ENCODE results near the gene CFAP74.
"Not testable (repeated sequence)": the region's sequence is repeated elsewhere in the genome, so short reads cannot be mapped to it uniquely, and the experiment has no call there.

The CFAP74 gene

GRCh38 chr1:1987142-1987510, 16.5 kb downstream of the CFAP74 start:
- no peak for DNase-seq (ENCODE audit: extremely low read depth in 1 of 2, low read depth in 1 of 2)

- no peak for DNase-seq (ENCODE audit: extremely low read depth in 1 of 2, low read depth in 1 of 2)
Measured at GRCh38 chr1:1986451-1987141, 17.0 kb downstream of the CFAP74 start.

- DNase-seq (ENCODE audit: extremely low read depth in 1 of 2, low read depth in 1 of 2) = no peak
Measured at GRCh38 chr1:1985375-1986050, 18.1 kb downstream of the CFAP74 start.

- DNase-seq (ENCODE audit: extremely low read depth in 1 of 2, low read depth in 1 of 2) = no peak
Measured at GRCh38 chr1:1984560-1985070, 19.0 kb downstream of the CFAP74 start.

DNA sequence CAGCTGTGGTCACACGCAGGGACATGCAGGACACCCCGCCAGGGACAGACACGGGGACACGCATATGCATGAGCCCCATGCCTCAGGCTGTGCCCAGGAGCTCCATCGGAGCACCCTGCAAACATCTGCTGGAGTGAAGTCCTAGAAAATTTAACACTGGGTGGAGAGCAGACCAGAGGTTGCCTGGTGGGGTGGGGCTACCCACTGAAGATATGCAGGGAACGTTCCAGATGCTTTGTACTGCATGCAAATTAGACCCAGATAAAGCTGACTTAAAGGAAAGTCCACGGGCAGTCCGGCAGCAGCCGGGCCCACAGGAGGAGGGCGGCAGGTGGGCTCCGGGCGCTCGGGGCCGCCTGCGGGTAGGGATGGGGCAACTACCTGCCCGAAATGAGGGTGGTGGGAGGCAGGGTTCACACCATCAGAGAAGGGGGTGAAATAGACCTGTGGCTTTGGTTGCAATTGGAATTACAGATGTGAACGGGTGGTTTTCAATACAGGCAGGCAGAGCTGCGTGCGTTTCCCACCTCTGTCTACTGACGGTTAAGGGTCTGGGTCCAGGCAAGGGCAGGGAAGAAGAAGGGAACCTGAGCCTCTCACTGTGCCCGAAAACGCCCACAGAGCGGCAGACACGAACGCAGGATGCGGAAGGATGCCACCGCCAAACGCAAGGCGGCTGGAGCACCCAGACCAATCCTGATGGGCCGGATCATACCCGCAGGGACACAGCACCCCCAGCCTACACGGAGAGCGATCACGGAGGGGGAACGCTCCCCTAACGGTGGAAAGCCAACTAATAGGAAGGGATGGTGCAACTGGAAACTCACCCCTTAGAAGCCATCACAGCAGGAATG, 21.0 kb downstream of the CFAP74 start:
- DNase-seq (ENCODE audit: extremely low read depth in 1 of 2, low read depth in 1 of 2) = no peak

DNA sequence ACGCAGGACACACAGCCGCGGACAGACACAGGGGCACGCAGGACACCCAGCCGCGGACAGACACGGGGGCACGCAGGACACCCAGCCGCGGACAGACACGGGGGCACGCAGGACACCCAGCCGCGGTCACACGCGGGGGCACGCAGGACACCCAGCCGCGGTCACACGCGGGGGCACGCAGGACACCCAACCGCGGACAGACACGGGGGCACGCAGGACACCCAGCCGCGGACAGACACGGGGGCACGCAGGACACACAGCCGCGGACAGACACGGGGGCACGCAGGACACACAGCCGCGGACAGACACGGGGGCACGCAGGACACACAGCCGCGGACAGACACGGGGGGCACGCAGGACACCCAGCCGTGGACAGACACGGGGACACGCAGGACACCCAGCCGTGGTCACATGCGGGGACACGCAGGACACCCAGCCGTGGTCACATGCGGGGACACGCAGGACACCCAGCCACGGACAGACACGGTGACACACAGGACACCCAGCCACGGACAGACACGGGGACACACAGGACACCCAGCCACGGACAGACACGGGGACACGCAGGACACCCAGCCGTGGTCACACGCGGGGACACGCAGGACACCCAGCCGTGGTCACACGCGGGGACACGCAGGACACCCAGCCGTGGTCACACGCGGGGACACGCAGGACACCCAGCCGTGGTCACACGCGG, 21.8 kb downstream of the CFAP74 start:
- not testable (repeated sequence) for DNase-seq (ENCODE audit: extremely low read depth in 1 of 2, low read depth in 1 of 2)

- no peak for DNase-seq (ENCODE audit: extremely low read depth in 1 of 2, low read depth in 1 of 2)
Measured at GRCh38 chr1:1981142-1981500, 22.5 kb downstream of the CFAP74 start.

DNA sequence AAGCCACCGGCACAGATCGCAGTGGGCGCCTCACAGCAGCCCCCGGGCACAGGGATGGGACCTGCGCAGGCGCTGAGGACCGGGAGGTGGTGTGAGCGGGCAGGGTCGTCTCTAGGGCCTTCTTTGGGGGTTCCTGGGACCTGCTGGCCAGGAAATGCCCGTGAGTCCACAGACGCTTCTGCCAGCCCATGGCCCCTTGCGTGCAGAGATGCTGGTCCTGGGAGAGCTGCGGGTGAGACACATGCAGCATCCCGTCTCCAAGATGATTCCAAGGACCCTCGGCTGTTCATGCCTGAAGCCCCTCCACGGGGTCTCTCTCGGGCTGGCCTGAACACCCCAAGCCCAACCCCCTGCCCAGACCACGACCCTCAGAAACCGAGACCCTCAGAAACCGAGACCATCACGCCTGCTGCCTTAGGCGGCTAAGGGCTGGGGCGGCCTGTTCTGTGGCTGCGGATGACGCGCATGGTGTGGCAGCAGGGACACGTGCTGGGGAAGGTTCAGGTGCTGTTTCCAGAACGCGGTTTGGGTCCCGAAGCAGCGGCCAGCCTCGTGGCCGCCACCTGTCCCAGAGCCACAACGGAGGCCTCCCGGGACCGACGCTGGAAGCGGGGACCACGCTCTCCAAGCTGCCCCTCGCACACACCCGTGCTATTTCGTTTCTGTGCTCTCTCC, 23.0 kb downstream of the CFAP74 start:
- DNase-seq (ENCODE audit: extremely low read depth in 1 of 2, low read depth in 1 of 2) = no peak

- no peak for DNase-seq (ENCODE audit: extremely low read depth in 1 of 2, low read depth in 1 of 2)
Measured at GRCh38 chr1:1979482-1980165, 24.0 kb downstream of the CFAP74 start.

GRCh38 chr1:1978690-1979481, 24.7 kb downstream of the CFAP74 start:
- not testable (repeated sequence) for DNase-seq (ENCODE audit: extremely low read depth in 1 of 2, low read depth in 1 of 2)

DNA sequence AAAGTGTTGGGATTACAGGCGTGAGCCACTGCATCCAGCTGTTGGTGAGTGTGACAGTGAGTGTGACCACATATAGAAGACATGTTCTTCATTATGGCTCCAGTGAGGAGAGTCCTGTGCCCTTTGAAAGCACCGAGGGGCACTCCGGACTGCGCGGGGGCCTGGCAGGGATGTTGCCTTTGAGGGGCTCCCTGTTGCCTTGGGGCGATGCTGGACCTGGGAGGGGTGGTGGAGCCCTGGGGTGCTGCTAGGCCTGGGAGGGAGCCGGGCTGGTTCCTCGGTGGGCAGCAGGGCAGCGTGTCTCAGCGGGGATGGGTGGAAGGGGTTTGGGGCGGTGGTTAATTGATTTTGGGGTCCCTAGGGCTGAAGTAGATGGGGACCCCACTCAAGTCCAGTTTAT, 25.5 kb downstream of the CFAP74 start:
- DNase-seq (ENCODE audit: extremely low read depth in 1 of 2, low read depth in 1 of 2) = no peak

- DNase-seq (ENCODE audit: extremely low read depth in 1 of 2, low read depth in 1 of 2) = no peak
Measured at GRCh38 chr1:1976031-1976430, 27.6 kb downstream of the CFAP74 start.

DNA sequence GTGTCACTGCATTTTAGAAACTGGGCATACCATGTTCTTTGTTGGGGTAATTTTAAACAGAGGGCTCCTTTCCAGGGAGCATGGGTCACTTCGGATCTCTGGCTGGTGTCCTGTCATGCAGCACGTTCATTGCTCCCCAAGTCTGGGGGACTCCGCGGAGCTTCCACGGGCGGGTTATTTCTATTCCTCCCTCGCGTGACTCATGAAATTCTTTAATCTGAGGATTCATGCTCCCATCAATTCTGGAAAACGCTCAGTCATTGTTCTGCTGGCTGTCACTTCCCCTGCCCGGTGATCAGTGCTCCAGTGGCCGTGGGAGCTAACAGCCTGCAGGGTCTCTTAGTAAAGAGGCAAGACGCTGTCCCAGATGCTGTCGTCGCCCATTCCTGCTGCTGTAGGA, 28.1 kb downstream of the CFAP74 start:
- DNase-seq (ENCODE audit: extremely low read depth in 1 of 2, low read depth in 1 of 2) = no peak

DNA sequence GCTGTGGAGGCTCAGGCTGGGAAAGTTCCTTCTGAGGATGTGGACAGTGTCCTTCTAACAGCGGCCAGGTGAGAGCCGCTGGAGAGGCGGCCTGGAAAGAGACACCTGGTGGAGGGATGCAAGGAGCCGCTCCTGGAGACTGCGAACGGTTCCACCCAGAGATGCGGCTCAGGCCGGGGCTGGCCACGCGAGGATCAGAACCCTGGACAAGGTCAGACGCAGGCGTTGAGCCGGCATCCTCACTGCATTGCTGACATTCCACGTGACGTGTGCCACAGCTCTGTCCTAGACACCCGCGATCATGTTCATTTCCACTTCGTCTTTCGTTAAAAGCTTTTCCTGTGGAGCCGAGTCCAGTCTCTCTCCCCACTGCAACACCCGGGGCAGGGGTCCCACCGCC, 28.8 kb downstream of the CFAP74 start:
- DNase-seq (ENCODE audit: extremely low read depth in 1 of 2, low read depth in 1 of 2) = no peak

GRCh38 chr1:1973716-1974642, 29.6 kb downstream of the CFAP74 start:
- DNase-seq (ENCODE audit: extremely low read depth in 1 of 2, low read depth in 1 of 2) = no peak

DNA sequence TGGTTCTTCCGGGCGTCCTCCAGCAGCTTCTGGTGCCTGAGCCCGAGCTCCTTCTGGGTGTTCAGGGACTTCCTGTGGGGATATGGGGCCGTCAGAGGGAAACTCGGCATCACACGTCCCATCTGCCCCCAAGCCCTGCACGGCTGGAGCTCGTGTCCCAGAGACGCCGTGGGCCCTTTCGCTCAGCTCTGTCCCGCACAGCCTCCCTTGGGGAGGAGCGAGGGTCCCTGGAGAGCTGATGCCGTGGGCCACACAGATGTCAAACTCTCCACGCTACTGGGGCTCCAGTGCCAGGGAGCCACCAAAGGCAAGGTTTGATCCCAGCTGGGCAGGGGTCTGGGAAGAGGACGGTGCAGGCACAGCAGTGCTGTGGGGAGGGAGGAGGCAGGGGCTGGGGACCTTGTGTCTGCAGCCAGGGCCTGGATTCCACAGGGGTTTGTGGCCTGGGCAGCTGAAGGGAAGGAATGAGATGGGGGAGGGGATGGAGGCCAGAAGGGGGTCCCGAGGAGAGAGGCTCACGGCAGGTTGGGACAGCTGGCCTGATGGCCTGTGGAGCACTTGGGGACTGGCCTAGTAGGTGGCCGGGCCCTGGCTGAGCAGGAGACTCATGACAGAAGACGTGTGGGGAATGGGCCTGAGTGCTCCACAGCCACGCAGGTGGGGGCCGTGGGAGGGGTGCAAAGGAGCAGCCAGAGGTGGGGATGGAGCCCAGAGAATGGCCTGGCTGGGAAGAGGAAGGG, 30.4 kb downstream of the CFAP74 start:
- no peak for DNase-seq (ENCODE audit: extremely low read depth in 1 of 2, low read depth in 1 of 2)

DNA sequence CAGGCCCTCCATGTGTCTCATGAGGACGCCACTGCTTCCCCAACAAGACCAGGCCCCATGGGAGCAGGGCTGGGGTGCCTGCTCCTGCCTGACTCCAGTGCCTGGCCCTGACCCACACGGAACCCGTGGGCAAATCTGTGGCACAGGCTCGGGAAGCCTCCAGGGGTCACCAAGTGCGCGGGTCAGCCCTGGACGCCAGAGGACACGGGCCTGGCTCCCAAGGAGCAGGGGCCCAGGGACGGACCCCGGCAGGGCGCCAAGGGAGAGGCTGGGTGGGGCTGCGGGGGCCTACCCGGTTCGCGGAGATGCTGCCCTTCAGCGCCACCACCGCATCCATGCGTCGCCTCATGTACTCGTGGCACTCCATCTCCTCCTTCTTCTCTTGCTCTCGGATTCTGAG, 31.9 kb downstream of the CFAP74 start:
- DNase-seq (ENCODE audit: extremely low read depth in 1 of 2, low read depth in 1 of 2) = no peak

All from stimulated activated CD8-positive, alpha-beta memory T cell treated with anti-CD3 and anti-CD28 coated beads, Interleukin-7, amount 100 ng/mL, for 48 hours (primary cell).